Effector memory CD8-positive, alpha-beta T cell (primary cell): Measurements from ENCODE around the gene DNAH2.

Experiments used
- ATAC-seq: fragments of 150-1000 bp; cut with Tn5 transposase; replicated peaks from 2 replicates; pipeline ENCODE4 v1.10.0; 2021; ENCODE audit warnings: mild to moderate bottlenecking, moderate library complexity
- DNase-seq, 3 experiments: peaks; one replicate each; pipeline ENCODE4 v3.0.0; 2021
- H3K27ac Mint-ChIP-seq, 2 donors: one replicate each; pipeline ENCODE4 v1.8.0; 2022; ENCODE audit warnings: mild to moderate bottlenecking in 2 of 2, mixed read lengths in 2 of 2, moderate library complexity in 2 of 2
- H3K27me3 Mint-ChIP-seq, 2 donors: one replicate each; pipeline ENCODE4 v1.8.0; 2022; ENCODE audit warnings: mixed read lengths in 2 of 2
- H3K36me3 Mint-ChIP-seq: one replicate; pipeline ENCODE4 v1.8.0; 2022; ENCODE audit warnings: mild to moderate bottlenecking, moderate library complexity, mixed read lengths; ENCODE audit not compliant: insufficient read depth
- H3K4me1 Mint-ChIP-seq, 2 donors: one replicate each; pipeline ENCODE4 v1.8.0; 2022; ENCODE audit warnings: low read depth in 2 of 2, mixed read lengths in 2 of 2
- H3K4me3 Mint-ChIP-seq, 2 donors: one replicate each; pipeline ENCODE4 v1.8.0; 2022; ENCODE audit warnings: mild to moderate bottlenecking in 2 of 2, mixed read lengths in 2 of 2, moderate library complexity in 2 of 2
- H3K9me3 Mint-ChIP-seq, 2 donors: one replicate each; pipeline ENCODE4 v1.8.0; 2022; ENCODE audit warnings: mixed read lengths in 2 of 2

DNAH2 gene

GRCh38 chr17:7687908-7688807, 29.4 kb upstream of the DNAH2 start, which contains the start of gene WRAP53:
Gene WRAP53 (plus strand): TSS chr17:7688477. CDS start chr17:7688649, 172 bp downstream.
- H3K36me3 Mint-ChIP-seq, result peaks cover 58% of the 10 kb centered on the region
- DNase-seq (peak; percentile 97 to 98 (median 97)), ATAC-seq (peak; percentile 74)
- no peaks in the 10 kb centered on the region for H3K9me3 Mint-ChIP-seq
- H3K4me1 Mint-ChIP-seq, result peaks cover 25 to 38% of the 10 kb centered on the region in 2 donors
- peak within 1 kb of the TSS; percentile 98 for H3K27ac Mint-ChIP-seq
- no peaks in the 10 kb centered on the region for H3K27me3 Mint-ChIP-seq
- H3K4me3 Mint-ChIP-seq, result peak within 1 kb of the TSS; percentile 82 to 88

DNA sequence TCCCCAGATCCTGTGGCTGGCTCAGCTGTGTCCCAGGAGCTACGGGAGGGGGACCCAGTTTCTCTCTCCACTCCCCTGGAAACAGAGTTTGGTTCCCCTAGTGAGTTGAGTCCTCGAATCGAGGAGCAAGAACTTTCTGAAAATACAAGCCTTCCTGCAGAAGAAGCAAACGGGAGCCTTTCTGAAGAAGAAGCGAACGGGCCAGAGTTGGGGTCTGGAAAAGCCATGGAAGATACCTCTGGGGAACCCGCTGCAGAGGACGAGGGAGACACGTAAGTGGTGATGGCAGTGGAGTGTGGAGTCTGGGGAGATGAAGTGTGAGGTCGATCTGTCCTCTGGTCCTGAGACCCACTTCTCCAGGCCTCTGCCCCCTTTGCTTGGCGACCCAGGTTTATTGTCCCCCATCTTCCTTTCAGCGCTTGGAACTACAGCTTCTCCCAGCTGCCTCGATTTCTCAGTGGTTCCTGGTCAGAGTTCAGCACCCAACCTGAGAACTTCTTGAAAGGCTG, 28.7 kb upstream of the DNAH2 start:
- peak overlapping the region; percentile 82 to 88 for H3K4me3 Mint-ChIP-seq
- DNase-seq (no peak), ATAC-seq (no peak)
- H3K4me1 Mint-ChIP-seq, result peaks cover 23 to 38% of the 10 kb centered on the region in 2 donors
- no peaks in the 10 kb centered on the region for H3K27me3 Mint-ChIP-seq
- H3K27ac Mint-ChIP-seq, result peak overlapping the region; percentile 98
- peaks cover 58% of the 10 kb centered on the region for H3K36me3 Mint-ChIP-seq
- H3K9me3 Mint-ChIP-seq, result no peaks in the 10 kb centered on the region

DNA sequence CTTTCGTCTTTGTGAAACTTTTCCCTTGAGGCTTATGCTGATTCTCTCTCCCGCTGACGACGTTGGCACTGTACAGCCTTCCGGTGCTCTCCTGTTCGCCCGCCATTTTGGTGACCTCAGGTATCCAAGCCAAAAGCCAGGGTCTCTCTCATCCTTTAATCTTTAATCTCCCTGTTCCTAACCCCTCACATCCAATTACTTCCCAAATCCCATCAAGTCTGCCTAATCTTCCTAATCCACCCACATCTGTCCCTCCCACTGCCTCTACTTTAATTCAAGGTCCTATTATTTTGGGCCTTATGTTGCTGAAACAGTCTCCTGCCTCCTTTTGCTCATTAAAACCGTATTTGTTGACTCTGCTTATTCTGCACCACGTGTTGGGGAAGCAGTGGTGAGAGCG, 22.0 kb upstream of the DNAH2 start:
- peaks cover 0 to 6% of the 10 kb centered on the region in 2 donors for H3K4me1 Mint-ChIP-seq
- H3K27ac Mint-ChIP-seq, result no peak overlapping the region
- no peak overlapping the region for H3K4me3 Mint-ChIP-seq
- no peaks in the 10 kb centered on the region for H3K27me3 Mint-ChIP-seq
- no peaks in the 10 kb centered on the region for H3K9me3 Mint-ChIP-seq
- peaks cover 52% of the 10 kb centered on the region for H3K36me3 Mint-ChIP-seq
- no peak for ATAC-seq
- DNase-seq, result no peak

GRCh38 chr17:7697828-7698588, 19.5 kb upstream of the DNAH2 start:
- Mint-ChIP-seq H3K4me1 (peaks cover 0 to 6% of the 10 kb centered on the region in 2 donors), H3K27ac (no peak overlapping the region), H3K36me3 (peaks cover 43% of the 10 kb centered on the region), H3K9me3 (no peaks in the 10 kb centered on the region), H3K27me3 (peaks cover 14 to 22% of the 10 kb centered on the region in 2 donors), H3K4me3 (no peak overlapping the region)
- ATAC-seq (no peak), DNase-seq (no peak)

DNA sequence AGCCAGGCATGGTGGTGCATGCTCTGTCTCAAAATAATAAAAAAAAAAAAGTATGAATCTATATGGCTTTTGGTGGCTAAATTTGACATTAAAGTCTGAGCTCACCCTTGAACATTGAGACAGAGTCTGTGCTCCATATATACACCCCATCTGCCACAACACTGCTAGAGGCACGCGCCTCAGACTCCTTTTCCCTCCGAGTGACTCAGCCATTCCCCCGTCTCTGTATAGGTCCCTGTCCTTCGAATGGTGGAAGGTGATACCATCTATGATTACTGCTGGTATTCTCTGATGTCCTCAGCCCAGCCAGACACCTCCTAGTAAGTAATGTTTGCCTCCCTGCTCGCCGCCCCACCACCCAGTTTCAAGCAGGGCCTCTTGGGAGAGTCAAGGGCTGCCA, 17.0 kb upstream of the DNAH2 start:
- H3K36me3 Mint-ChIP-seq, result peaks cover 28% of the 10 kb centered on the region
- no peak for DNase-seq
- H3K9me3 Mint-ChIP-seq, result no peaks in the 10 kb centered on the region
- no peak for ATAC-seq
- no peak overlapping the region for H3K4me3 Mint-ChIP-seq
- H3K4me1 Mint-ChIP-seq, result peaks cover 15 to 19% of the 10 kb centered on the region in 2 donors
- H3K27me3 Mint-ChIP-seq, result peaks cover 34 to 46% of the 10 kb centered on the region in 2 donors
- no peak overlapping the region for H3K27ac Mint-ChIP-seq

DNA sequence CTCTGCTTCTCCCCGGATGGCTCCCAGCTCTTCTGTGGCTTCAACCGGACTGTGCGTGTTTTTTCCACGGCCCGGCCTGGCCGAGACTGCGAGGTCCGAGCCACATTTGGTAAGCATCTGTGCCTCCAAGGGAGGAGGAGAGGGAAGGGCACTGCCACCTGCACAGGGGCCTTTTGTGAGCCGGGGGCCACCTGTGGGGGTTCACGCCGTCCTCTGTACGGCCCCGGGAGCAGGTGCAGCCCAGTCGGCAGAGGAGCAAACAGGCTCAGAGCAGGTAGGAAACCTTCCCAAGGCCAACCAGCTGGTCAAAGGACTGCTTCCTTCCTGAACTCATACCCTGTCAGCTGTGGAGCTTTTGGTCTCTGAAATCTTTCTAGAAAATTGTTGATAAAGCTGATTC, 15.9 kb upstream of the DNAH2 start:
- Mint-ChIP-seq H3K27me3 (peaks cover 46 to 58% of the 10 kb centered on the region in 2 donors), H3K27ac (no peak overlapping the region), H3K4me1 (peaks cover 15 to 17% of the 10 kb centered on the region in 2 donors), H3K36me3 (peaks cover 24% of the 10 kb centered on the region), H3K9me3 (no peaks in the 10 kb centered on the region), H3K4me3 (no peak overlapping the region)
- DNase-seq (no peak), ATAC-seq (no peak)

GRCh38 chr17:7702776-7703175, 14.8 kb upstream of the DNAH2 start:
- no peak overlapping the region for H3K4me3 Mint-ChIP-seq
- DNase-seq (no peak), ATAC-seq (no peak)
- peaks cover 15% of the 10 kb centered on the region for H3K36me3 Mint-ChIP-seq
- no peak overlapping the region for H3K27ac Mint-ChIP-seq
- peaks cover 15 to 17% of the 10 kb centered on the region in 2 donors for H3K4me1 Mint-ChIP-seq
- H3K9me3 Mint-ChIP-seq, result no peaks in the 10 kb centered on the region
- H3K27me3 Mint-ChIP-seq, result peaks cover 51 to 69% of the 10 kb centered on the region in 2 donors

GRCh38 chr17:7703584-7704479, 13.7 kb upstream of the DNAH2 start:
- Mint-ChIP-seq H3K4me1 (peaks cover 15 to 17% of the 10 kb centered on the region in 2 donors), H3K27me3 (peaks cover 57 to 76% of the 10 kb centered on the region in 2 donors), H3K9me3 (no peaks in the 10 kb centered on the region), H3K36me3 (peaks cover 15% of the 10 kb centered on the region), H3K27ac (peak overlapping the region in 1 of 2 donors; percentile 9), H3K4me3 (peak overlapping the region; percentile 81)
- ATAC-seq (peak; percentile 51), DNase-seq (no peak)

DNA sequence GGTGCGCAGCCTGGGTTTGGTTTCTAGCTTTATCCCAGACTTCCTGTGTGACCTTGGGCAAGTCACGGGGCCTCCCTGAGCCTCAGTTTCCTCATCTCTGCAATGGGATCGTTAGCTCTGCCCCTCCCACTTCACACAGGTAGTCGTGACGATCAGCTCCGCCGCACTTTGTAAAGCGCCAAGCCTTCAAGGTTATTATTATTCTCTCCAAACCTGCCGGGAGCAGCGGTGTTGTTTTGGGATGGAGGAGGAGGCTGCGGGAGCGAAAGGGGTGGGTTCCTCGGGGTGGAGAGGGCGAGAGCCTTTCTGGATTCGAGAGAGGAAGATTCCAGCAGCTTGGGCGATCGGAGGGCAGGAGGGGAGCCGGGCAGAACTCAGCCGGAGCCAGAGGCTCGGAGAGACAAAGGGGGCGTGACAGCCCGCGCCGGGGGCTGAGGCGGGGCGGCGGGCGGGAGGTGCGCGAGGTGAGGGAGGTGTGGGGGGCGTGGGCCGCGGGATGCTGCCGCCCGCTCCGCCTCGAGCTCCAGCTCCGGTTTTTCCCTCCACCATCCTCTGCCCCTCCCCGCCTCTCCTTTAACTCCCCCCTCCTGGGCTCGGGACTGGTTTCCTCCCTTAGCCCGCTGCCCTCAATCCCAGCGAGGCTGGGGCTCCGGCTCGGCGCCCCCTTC, 12.8 kb upstream of the DNAH2 start, which contains the start of gene EFNB3:
Gene EFNB3 (plus strand): TSS at position 602 of the 668 bp plus-strand sequence. CDS start 397 bp downstream, outside the sequence.
- peaks cover 12% of the 10 kb centered on the region for H3K36me3 Mint-ChIP-seq
- peak within 1 kb of the TSS; percentile 31 to 62 for H3K27ac Mint-ChIP-seq
- H3K4me1 Mint-ChIP-seq, result peaks cover 15 to 17% of the 10 kb centered on the region in 2 donors
- H3K4me3 Mint-ChIP-seq, result peak within 1 kb of the TSS; percentile 81
- DNase-seq (no peak), ATAC-seq (peak; percentile 46)
- no peaks in the 10 kb centered on the region for H3K9me3 Mint-ChIP-seq
- H3K27me3 Mint-ChIP-seq, result peaks cover 60 to 81% of the 10 kb centered on the region in 2 donors

DNA sequence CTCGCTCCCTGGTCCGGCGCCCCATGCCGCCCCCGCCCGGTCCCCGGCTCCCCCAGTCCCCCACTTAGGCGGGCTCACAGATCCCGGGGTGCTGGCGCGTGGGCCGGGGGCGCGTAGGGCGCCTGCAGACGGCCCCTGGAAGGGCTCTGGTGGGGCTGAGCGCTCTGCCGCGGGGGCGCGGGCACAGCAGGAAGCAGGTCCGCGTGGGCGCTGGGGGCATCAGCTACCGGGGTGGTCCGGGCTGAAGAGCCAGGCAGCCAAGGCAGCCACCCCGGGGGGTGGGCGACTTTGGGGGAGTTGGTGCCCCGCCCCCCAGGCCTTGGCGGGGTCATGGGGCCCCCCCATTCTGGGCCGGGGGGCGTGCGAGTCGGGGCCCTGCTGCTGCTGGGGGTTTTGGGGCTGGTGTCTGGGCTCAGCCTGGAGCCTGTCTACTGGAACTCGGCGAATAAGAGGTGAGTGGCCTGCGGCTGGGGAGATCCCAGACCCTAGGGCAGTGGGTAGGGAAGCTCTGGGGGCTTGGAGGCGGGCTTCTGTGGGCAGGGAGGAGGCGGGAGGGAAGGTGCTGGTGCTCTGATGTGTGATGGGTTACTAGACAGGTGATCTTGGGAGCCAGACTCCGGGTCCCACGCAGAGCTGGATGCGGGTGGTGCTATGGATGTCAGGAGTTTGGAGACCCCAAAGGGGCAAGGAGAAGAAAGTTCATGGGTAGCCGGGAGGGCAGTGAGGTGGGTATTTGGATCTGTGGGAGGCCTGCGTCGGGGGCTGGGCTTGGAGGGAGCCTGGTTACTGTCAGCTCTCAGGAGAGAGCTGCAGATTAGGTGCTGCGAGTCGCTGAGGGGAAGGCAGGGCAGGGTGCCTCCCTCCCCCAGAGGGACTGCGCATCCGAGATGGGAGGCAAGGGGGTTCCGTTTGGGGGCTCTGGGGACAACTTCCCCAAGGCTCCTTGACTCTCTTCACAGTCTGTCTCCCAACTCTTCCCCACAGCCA, 12.0 kb upstream of the DNAH2 start:
- Mint-ChIP-seq H3K4me3 (peak overlapping the region; percentile 2 to 46), H3K9me3 (no peaks in the 10 kb centered on the region), H3K27me3 (peaks cover 66 to 90% of the 10 kb centered on the region in 2 donors), H3K36me3 (peaks cover 7% of the 10 kb centered on the region), H3K4me1 (peaks cover 21 to 23% of the 10 kb centered on the region in 2 donors), H3K27ac (peak overlapping the region in 1 of 2 donors; percentile 31)
- no peak for DNase-seq
- ATAC-seq, result peak; percentile 52

DNA sequence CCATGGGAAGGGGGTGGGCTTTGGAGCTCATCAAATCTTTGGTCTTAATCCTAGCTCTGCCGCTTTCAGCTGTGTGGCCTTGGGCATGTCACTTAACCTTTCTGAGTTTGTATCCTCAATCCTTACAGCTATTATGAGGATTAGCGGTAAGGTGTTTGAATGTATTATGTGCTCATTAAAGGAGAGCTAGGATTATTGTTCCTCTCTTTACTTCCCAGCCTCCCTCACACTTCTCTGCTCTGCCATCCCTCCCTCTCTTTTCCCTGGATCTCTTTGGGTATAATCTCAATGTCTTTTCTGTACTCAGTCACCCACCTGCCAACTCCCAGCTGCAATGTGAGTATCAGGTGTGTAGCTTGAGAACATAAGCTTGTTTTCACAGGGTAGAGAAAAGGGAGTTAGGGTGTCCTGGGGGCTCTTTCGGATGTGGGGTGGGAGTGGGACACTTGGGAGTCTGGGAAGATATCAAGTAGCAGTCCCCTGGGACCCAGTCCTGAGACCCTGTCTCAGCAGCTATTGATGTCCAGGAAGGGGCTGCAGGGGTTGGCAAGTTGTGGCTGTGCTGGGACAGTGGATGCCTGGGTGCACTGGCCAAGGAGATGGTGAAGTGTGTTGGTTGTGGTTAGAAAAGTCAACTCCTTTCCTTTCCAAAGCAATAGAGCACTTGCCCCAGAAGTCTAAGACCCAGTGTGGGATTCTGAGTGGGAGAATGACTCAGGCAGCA, 10.8 kb upstream of the DNAH2 start:
- Mint-ChIP-seq H3K9me3 (no peaks in the 10 kb centered on the region), H3K4me3 (no peak overlapping the region), H3K4me1 (peaks cover 25 to 26% of the 10 kb centered on the region in 2 donors), H3K27ac (peak overlapping the region in 1 of 2 donors; percentile 31), H3K27me3 (peaks cover 70 to 92% of the 10 kb centered on the region in 2 donors), H3K36me3 (peaks cover 1% of the 10 kb centered on the region)
- DNase-seq (no peak), ATAC-seq (no peak)
